GM23338 (cell line): ENCODE measurements around the gene VAPB. TPM values are rescaled to one million over a fixed set of nuclear protein-coding genes. Genes with fewer than 3 reads are reported as not detected.

Experiments used
- ATAC-seq: fragments of 200-7000 bp; cut with Tn5 transposase; 3 replicates; pipeline ENCODE4 v1.9.1; 2020
- DNase-seq: peaks from one replicate; pipeline ENCODE4 v3.0.0-alpha.2; 2015; ENCODE audit warnings: low spot score
- H2AFZ ChIP-seq: fragments of 200-600 bp; sonication (generic); 2 replicates; pipeline ENCODE4 v1.8.0; 2016; ENCODE audit warnings: antibody characterized with exemption, mild to moderate bottlenecking, moderate library complexity
- H3F3A ChIP-seq: fragments of 200-600 bp; sonication (generic); replicated peaks from 2 replicates; pipeline ENCODE4 v1.8.0; 2017; ENCODE audit warnings: antibody characterized with exemption, mixed run types, low read depth
- H3K27ac ChIP-seq: fragments of 200-600 bp; sonication (generic); 2 replicates; pipeline ENCODE4 v1.6.1; 2016; ENCODE audit warnings: low read depth
- H3K27me3 ChIP-seq: fragments of 200-600 bp; sonication (generic); 2 replicates; pipeline ENCODE4 v1.8.0; 2016; ENCODE audit warnings: mild to moderate bottlenecking, mixed run types, moderate library complexity; ENCODE audit not compliant: insufficient read depth
- H3K36me3 ChIP-seq: fragments of 200-600 bp; sonication (generic); 2 replicates; pipeline ENCODE4 v1.8.0; 2016; ENCODE audit warnings: mild to moderate bottlenecking; ENCODE audit not compliant: insufficient read depth
- H3K4me1 ChIP-seq: fragments of 200-600 bp; sonication (generic); 2 replicates; pipeline ENCODE4 v1.8.0; 2016; ENCODE audit warnings: mild to moderate bottlenecking, moderate library complexity; ENCODE audit not compliant: insufficient read depth
- H3K4me2 ChIP-seq: fragments of 200-600 bp; sonication (generic); 2 replicates; pipeline ENCODE4 v1.7.1; 2017; ENCODE audit warnings: mixed run types
- H3K4me3 ChIP-seq: fragments of 200-600 bp; sonication (generic); 2 replicates; pipeline ENCODE4 v1.6.1; 2016; ENCODE audit warnings: mixed run types
- H3K79me2 ChIP-seq: fragments of 200-600 bp; sonication (generic); replicated peaks from 2 replicates; pipeline ENCODE4 v1.8.0; 2017; ENCODE audit warnings: mild to moderate bottlenecking; ENCODE audit not compliant: insufficient read depth
- H3K9me2 ChIP-seq: fragments of 200-600 bp; sonication (generic); 2 replicates; pipeline ENCODE4 v1.8.0; 2017; ENCODE audit not compliant: insufficient read depth
- H4K20me1 ChIP-seq: fragments of 200-600 bp; sonication (generic); replicated peaks from 2 replicates; pipeline ENCODE4 v1.8.0; 2017; ENCODE audit warnings: mild to moderate bottlenecking; ENCODE audit not compliant: insufficient read depth
- H3K27ac Mint-ChIP-seq: 2 replicates; pipeline ENCODE4 v1.8.0; 2020; ENCODE audit warnings: inconsistent platforms, mild to moderate bottlenecking, moderate library complexity, mixed read lengths
- H3K27me3 Mint-ChIP-seq: 3 replicates; pipeline ENCODE4 v1.8.0; 2022; ENCODE audit warnings: low read depth, mild to moderate bottlenecking, moderate library complexity, mixed read lengths, inconsistent platforms; ENCODE audit not compliant: insufficient read depth, poor library complexity
- H3K36me3 Mint-ChIP-seq: 3 replicates; pipeline ENCODE4 v1.8.0; 2021; ENCODE audit warnings: low read depth, mild to moderate bottlenecking, inconsistent platforms, moderate library complexity, mixed read lengths
- H3K4me1 Mint-ChIP-seq: 3 replicates; pipeline ENCODE4 v1.8.0; 2020; ENCODE audit warnings: mild to moderate bottlenecking, inconsistent platforms, mixed read lengths
- H3K4me3 Mint-ChIP-seq: 3 replicates; pipeline ENCODE4 v1.8.0; 2021; ENCODE audit warnings: moderate library complexity, mild to moderate bottlenecking, inconsistent platforms, mixed read lengths
- H3K9me3 Mint-ChIP-seq: 3 replicates; pipeline ENCODE4 v1.8.0; 2020; ENCODE audit warnings: moderate library complexity, mild to moderate bottlenecking, inconsistent platforms, mixed read lengths
- CREB1 ChIP-seq: fragments of 250-450 bp; sonication (Bioruptor Pico); IDR thresholded peaks from 2 replicates; pipeline ENCODE4 v1.5.0; 2020; ENCODE audit warnings: low read depth, mild to moderate bottlenecking, moderate library complexity
- EZH2phosphoT487 ChIP-seq: fragments of 200-600 bp; sonication (generic); IDR thresholded peaks from one replicate; pipeline ENCODE4 v1.8.1; 2018; ENCODE audit warnings: antibody characterized with exemption; ENCODE audit not compliant: unreplicated experiment
- JUNB ChIP-seq: IDR thresholded peaks from one replicate; pipeline ENCODE4 v1.6.1; 2016; ENCODE audit warnings: antibody characterized with exemption; ENCODE audit not compliant: unreplicated experiment
- POLR2AphosphoS5 ChIP-seq: IDR thresholded peaks from 2 replicates; pipeline ENCODE4 v1.6.1; 2016; ENCODE audit warnings: antibody characterized with exemption, low read depth
- STAT1 ChIP-seq: IDR thresholded peaks from one replicate; pipeline ENCODE4 v1.6.1; 2016; ENCODE audit warnings: antibody characterized with exemption; ENCODE audit not compliant: unreplicated experiment
- ZNF114 ChIP-seq: fragments of 250-450 bp; sonication (Bioruptor Pico); IDR thresholded peaks from 2 replicates; pipeline ENCODE4 v1.5.0; 2020; ENCODE audit warnings: mild to moderate bottlenecking, moderate library complexity
- ZNF331 ChIP-seq: fragments of 250-450 bp; sonication (Bioruptor Pico); IDR thresholded peaks from 2 replicates; pipeline ENCODE4 v1.5.0; 2020; ENCODE audit warnings: low read depth, mild to moderate bottlenecking, moderate library complexity
- polyA plus RNA-seq: library from polyadenylated mRNA; unstranded; fragments of >200 nt; fragmentation: Nextera tagmentation; extraction: Ambion mirVana; gene quantifications from 2 replicates; pipeline ENCODE4 v1.2.1, GENCODE V29; 2016
- total RNA-seq: library from RNA; depleted of rRNA; stranded (reverse); fragments of >200 nt; shearing (Covaris generic); gene quantifications from 2 replicates; pipeline ENCODE4 v1.2.3, GENCODE V29; 2014
- TF ChIP-seq, protein P1 (sequence below), 2 experiments: fragments of 200-600 bp in 1 of 2; sonication (generic) in 1 of 2; conservative IDR thresholded peaks; 2 replicates each; pipeline versions ENCODE4 v1.5.1 to v1.6.1; 2016 to 2017; ENCODE audit warnings: antibody characterized with exemption in 2 of 2, low read depth in 2 of 2, mild to moderate bottlenecking in 2 of 2, moderate library complexity in 1 of 2
- TF ChIP-seq, protein P2 (sequence below): IDR thresholded peaks from one replicate; pipeline ENCODE4 v1.6.1; 2018; ENCODE audit warnings: antibody characterized with exemption; ENCODE audit not compliant: unreplicated experiment
- TF ChIP-seq, protein P3 (sequence below): IDR thresholded peaks from 2 replicates; pipeline ENCODE4 v1.6.1; 2016; ENCODE audit warnings: antibody characterized with exemption

The VAPB gene
- total and polyA plus RNA-seq, 2 experiments from 2014 or later = 18.8 to 22.9 TPM

DNA sequence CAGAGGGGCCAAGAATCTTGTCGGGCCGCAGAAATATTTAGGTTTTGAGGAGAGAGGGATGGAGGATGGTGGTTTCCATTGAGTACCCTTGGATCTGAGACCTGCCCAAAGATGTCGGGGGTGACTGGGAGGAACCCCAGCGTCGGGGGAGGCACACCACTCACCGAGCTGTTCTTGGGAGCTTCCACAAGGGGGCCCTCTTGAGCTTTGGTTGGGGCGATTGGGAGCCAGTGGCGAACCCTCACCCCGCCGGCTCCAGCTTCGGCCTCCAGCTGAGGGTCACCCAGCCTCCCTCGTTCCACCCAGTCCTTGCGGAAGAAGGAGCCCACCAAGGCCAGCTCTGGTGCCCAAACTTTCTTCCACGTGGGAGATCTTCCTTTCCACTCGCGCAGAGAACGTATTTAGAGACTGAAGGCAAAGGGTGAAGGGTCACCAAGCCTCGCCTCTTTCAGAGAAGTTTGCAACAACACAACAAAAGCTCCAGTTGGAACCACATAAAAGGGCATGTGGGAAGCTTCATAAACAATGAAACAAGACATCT, 92.5 kb downstream of the VAPB start:
- Histone ChIP-seq H3F3A (no peaks in the 10 kb centered on the region), H3K4me1 (peaks cover 7% of the 10 kb centered on the region; the same call in 1 of the 2 replicates), H2AFZ (peak overlapping the region; percentile 92; the same call in 1 of the 2 replicates), H3K79me2 (no peaks in the 10 kb centered on the region), H3K27me3 (no peaks in the 10 kb centered on the region), H3K36me3 (peaks cover 9% of the 10 kb centered on the region; the same call in 1 of the 2 replicates), H3K4me3 (peak overlapping the region; percentile 15; the same call in 1 of the 2 replicates), H3K9me2 (no peaks in the 10 kb centered on the region; the same call in 1 of the 2 replicates), H3K27ac (no peak overlapping the region), H4K20me1 (no peaks in the 10 kb centered on the region), H3K4me2 (peak overlapping the region; percentile 41; the same call in 1 of the 2 replicates)
- peaks cover 41% of the 10 kb centered on the region for H3K9me3 Mint-ChIP-seq
- H3K36me3 Mint-ChIP-seq = peaks cover 28% of the 10 kb centered on the region
- H3K4me1 Mint-ChIP-seq = peaks cover 4% of the 10 kb centered on the region; the same call in 2 of the 3 replicates
- peaks cover 5% of the 10 kb centered on the region for H3K27me3 Mint-ChIP-seq
- DNase-seq (peak; percentile 91), ATAC-seq (peak; percentile 98)
- peak overlapping the region; percentile 16; the same call in 2 of the 3 replicates for H3K4me3 Mint-ChIP-seq
- TF ChIP-seq, protein P1, sequence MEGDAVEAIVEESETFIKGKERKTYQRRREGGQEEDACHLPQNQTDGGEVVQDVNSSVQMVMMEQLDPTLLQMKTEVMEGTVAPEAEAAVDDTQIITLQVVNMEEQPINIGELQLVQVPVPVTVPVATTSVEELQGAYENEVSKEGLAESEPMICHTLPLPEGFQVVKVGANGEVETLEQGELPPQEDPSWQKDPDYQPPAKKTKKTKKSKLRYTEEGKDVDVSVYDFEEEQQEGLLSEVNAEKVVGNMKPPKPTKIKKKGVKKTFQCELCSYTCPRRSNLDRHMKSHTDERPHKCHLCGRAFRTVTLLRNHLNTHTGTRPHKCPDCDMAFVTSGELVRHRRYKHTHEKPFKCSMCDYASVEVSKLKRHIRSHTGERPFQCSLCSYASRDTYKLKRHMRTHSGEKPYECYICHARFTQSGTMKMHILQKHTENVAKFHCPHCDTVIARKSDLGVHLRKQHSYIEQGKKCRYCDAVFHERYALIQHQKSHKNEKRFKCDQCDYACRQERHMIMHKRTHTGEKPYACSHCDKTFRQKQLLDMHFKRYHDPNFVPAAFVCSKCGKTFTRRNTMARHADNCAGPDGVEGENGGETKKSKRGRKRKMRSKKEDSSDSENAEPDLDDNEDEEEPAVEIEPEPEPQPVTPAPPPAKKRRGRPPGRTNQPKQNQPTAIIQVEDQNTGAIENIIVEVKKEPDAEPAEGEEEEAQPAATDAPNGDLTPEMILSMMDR (conservative IDR thresholded peaks at IDR 0.05; ENCODE audit: low read depth in 2 of 2) = peak; percentile 79 to 88
- TF ChIP-seq JUNB = no peak
- H3K27ac Mint-ChIP-seq = no peak overlapping the region

DNA sequence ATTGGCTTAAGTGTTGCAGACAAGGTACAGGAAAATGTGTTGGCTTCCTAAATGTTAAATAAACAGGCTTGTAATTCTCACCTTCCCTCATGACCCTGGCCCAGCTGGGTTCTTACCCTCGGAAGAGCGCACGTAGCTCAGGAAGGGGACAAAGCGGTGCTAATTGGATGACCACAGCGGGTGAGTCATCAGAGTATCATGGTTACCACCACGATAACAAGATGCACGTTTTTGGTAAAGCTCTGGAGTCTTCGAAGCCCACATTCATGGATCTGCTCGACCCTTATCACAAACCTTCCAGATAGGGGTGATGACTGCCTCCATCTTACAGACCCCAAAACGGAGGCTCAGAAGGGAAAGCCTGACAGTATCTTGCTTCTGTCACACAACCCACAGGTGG, 93.4 kb downstream of the VAPB start:
- Mint-ChIP-seq H3K27me3 (peaks cover 5% of the 10 kb centered on the region), H3K36me3 (peaks cover 26% of the 10 kb centered on the region), H3K4me1 (peaks cover 4% of the 10 kb centered on the region; the same call in 2 of the 3 replicates), H3K27ac (no peak overlapping the region), H3K9me3 (peaks cover 40% of the 10 kb centered on the region), H3K4me3 (no peak overlapping the region)
- peaks cover 7% of the 10 kb centered on the region; the same call in 1 of the 2 replicates for H3K4me1 ChIP-seq
- H3K9me2 ChIP-seq = no peaks in the 10 kb centered on the region
- H4K20me1 ChIP-seq = no peaks in the 10 kb centered on the region
- H3K4me3 ChIP-seq = no peak overlapping the region
- H3K36me3 ChIP-seq = peaks cover 11% of the 10 kb centered on the region; the same call in 1 of the 2 replicates
- H3K27me3 ChIP-seq = no peaks in the 10 kb centered on the region
- no peak; the same call in 2 of the 3 replicates for ATAC-seq
- no peaks in the 10 kb centered on the region for H3K79me2 ChIP-seq
- no peaks in the 10 kb centered on the region for H3F3A ChIP-seq
- H3K4me2 ChIP-seq = no peak overlapping the region
- DNase-seq = no peak
- H2AFZ ChIP-seq = no peak overlapping the region
- H3K27ac ChIP-seq = no peak overlapping the region
- TF ChIP-seq STAT1 = no peak
- TF ChIP-seq, protein P2, sequence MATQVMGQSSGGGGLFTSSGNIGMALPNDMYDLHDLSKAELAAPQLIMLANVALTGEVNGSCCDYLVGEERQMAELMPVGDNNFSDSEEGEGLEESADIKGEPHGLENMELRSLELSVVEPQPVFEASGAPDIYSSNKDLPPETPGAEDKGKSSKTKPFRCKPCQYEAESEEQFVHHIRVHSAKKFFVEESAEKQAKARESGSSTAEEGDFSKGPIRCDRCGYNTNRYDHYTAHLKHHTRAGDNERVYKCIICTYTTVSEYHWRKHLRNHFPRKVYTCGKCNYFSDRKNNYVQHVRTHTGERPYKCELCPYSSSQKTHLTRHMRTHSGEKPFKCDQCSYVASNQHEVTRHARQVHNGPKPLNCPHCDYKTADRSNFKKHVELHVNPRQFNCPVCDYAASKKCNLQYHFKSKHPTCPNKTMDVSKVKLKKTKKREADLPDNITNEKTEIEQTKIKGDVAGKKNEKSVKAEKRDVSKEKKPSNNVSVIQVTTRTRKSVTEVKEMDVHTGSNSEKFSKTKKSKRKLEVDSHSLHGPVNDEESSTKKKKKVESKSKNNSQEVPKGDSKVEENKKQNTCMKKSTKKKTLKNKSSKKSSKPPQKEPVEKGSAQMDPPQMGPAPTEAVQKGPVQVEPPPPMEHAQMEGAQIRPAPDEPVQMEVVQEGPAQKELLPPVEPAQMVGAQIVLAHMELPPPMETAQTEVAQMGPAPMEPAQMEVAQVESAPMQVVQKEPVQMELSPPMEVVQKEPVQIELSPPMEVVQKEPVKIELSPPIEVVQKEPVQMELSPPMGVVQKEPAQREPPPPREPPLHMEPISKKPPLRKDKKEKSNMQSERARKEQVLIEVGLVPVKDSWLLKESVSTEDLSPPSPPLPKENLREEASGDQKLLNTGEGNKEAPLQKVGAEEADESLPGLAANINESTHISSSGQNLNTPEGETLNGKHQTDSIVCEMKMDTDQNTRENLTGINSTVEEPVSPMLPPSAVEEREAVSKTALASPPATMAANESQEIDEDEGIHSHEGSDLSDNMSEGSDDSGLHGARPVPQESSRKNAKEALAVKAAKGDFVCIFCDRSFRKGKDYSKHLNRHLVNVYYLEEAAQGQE = no peak
- TF ChIP-seq, protein P3, sequence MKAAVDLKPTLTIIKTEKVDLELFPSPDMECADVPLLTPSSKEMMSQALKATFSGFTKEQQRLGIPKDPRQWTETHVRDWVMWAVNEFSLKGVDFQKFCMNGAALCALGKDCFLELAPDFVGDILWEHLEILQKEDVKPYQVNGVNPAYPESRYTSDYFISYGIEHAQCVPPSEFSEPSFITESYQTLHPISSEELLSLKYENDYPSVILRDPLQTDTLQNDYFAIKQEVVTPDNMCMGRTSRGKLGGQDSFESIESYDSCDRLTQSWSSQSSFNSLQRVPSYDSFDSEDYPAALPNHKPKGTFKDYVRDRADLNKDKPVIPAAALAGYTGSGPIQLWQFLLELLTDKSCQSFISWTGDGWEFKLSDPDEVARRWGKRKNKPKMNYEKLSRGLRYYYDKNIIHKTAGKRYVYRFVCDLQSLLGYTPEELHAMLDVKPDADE = no peak
- TF ChIP-seq POLR2AphosphoS5 = no peak
- no peak for TF ChIP-seq CREB1 (CRISPR knock-in tag)
- no peak for TF ChIP-seq JUNB
- TF ChIP-seq, protein P1 (conservative IDR thresholded peaks at IDR 0.05; ENCODE audit: low read depth in 2 of 2) = no peak
- TF ChIP-seq EZH2phosphoT487 = no peak
- no peak for TF ChIP-seq ZNF114 (CRISPR knock-in tag)
- TF ChIP-seq ZNF331 (CRISPR knock-in tag) = no peak
